ENCODE data around the gene CD93. TPM values are rescaled to one million over a fixed set of nuclear protein-coding genes. Genes with fewer than 3 reads are reported as not detected.

The CD93 gene
- total RNA-seq, 2 donors from 2014 or later = 13.9 to 31.1 TPM

DNA sequence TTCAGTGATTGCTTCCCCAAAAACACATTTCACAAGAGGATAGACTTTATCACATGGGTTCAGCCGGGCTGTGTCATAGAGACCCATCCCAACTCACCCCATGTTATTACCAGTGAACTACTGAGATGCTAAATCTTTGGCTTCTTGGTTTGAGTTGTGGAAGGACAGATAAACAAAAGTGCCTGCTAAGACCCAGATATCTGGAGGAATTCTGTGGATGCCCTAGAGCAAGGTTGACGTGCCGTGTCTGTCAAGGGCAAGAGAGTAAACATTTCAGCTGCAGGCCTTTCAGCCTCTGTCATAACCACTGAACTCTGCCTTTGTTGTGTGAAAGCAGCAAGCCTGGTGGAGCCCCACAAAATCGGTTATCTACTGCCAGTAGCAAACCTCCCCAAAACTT, 25.5 kb downstream of the CD93 start:
- TF ChIP-seq POLR2AphosphoS5 (IDR thresholded peaks at IDR 0.05) (no peak), CTCF (IDR thresholded peaks at IDR 0.05) (no peak), POLR2A (IDR thresholded peaks at IDR 0.05) (no peak)
- DNase-seq (ENCODE audit: low spot score) = no peak
- Histone ChIP-seq H3K27ac (no peak overlapping the region), H3K36me3 (no peaks in the 10 kb centered on the region), H3K4me3 (no peak overlapping the region), H3K9me3 (no peaks in the 10 kb centered on the region), H3K27me3 (replicated peaks; ENCODE audit: insufficient read depth) (no peaks in the 10 kb centered on the region), H3K4me1 (replicated peaks) (no peaks in the 10 kb centered on the region)
- intact Hi-C loops (cut with DNase I) = no loop called here
- WGBS = 72% methylated on average over 4 of the region's 4 CpGs

GRCh38 chr20:23059846-23060245, 26.3 kb downstream of the CD93 start:
- Histone ChIP-seq H3K36me3 (no peaks in the 10 kb centered on the region), H3K27ac (no peak overlapping the region), H3K4me1 (replicated peaks) (no peaks in the 10 kb centered on the region), H3K27me3 (replicated peaks; ENCODE audit: insufficient read depth) (no peaks in the 10 kb centered on the region), H3K9me3 (no peaks in the 10 kb centered on the region), H3K4me3 (no peak overlapping the region)
- DNase-seq (ENCODE audit: low spot score) = peak; percentile 36
- TF ChIP-seq CTCF (IDR thresholded peaks at IDR 0.05) = no peak
- TF ChIP-seq POLR2A (IDR thresholded peaks at IDR 0.05) = no peak
- no peak for TF ChIP-seq POLR2AphosphoS5 (IDR thresholded peaks at IDR 0.05)
- intact Hi-C loops (cut with DNase I) = loop anchor here (10.0 kb wide), 2 partner anchors 285 to 365 kb away; no protein-coding TSS in a partner anchor
- WGBS = 18% methylated on average over 3 of the region's 3 CpGs

- no peaks in the 10 kb centered on the region for H3K4me1 ChIP-seq (replicated peaks)
- H3K4me3 ChIP-seq = no peak overlapping the region
- WGBS = 64% methylated on average over 3 of the region's 3 CpGs
- H3K36me3 ChIP-seq = no peaks in the 10 kb centered on the region
- no peaks in the 10 kb centered on the region for H3K9me3 ChIP-seq
- DNase-seq (ENCODE audit: low spot score) = no peak
- TF ChIP-seq POLR2AphosphoS5 (IDR thresholded peaks at IDR 0.05) (no peak), POLR2A (IDR thresholded peaks at IDR 0.05) (no peak), CTCF (IDR thresholded peaks at IDR 0.05) (no peak)
- H3K27me3 ChIP-seq (replicated peaks; ENCODE audit: insufficient read depth) = no peaks in the 10 kb centered on the region
- no peak overlapping the region for H3K27ac ChIP-seq
- intact Hi-C loops (cut with DNase I) = loop anchor here (10.0 kb wide), 2 partner anchors 286 to 364 kb away; no protein-coding TSS in a partner anchor
Measured at GRCh38 chr20:23059001-23059400, 27.1 kb downstream of the CD93 start.

DNA sequence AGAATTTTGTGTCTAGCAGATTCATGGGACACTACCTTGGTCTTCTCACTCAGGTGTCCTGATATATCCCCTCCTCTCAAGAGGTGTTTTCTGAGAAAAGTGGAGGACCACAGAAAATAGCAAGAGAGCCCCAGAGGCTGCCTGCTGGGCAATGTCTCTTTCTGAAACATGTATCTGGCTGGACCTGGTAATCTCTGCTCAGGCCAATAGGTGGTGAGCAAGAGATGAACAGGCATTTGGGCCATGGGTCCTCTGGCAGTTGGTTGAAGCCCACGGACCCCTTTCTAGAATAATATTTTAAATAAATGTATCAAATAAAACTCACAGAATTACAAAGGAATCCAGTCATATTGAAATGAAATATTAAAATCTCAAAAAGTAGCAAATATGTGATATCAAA, 27.9 kb downstream of the CD93 start:
- TF ChIP-seq POLR2A (IDR thresholded peaks at IDR 0.05) (no peak), POLR2AphosphoS5 (IDR thresholded peaks at IDR 0.05) (no peak), CTCF (IDR thresholded peaks at IDR 0.05) (no peak)
- intact Hi-C loops (cut with DNase I) = loop anchor here (10.0 kb wide), 2 partner anchors 287 to 363 kb away; no protein-coding TSS in a partner anchor
- 72% methylated on average over 1 of the region's 1 CpG for WGBS

GRCh38 chr20:23052904-23053303, 33.2 kb downstream of the CD93 start:
- no peak for DNase-seq (ENCODE audit: low spot score)
- no peaks in the 10 kb centered on the region for H3K4me1 ChIP-seq (replicated peaks)
- TF ChIP-seq POLR2A (IDR thresholded peaks at IDR 0.05) (no peak), POLR2AphosphoS5 (IDR thresholded peaks at IDR 0.05) (no peak), CTCF (IDR thresholded peaks at IDR 0.05) (no peak)
- no peaks in the 10 kb centered on the region for H3K27me3 ChIP-seq (replicated peaks; ENCODE audit: insufficient read depth)
- 95% methylated on average over 5 of the region's 5 CpGs for WGBS
- intact Hi-C loops (cut with DNase I) = loop anchor here (10.0 kb wide), 2 partner anchors 292 to 358 kb away; no protein-coding TSS in a partner anchor
- H3K4me3 ChIP-seq = no peak overlapping the region
- no peaks in the 10 kb centered on the region for H3K9me3 ChIP-seq
- no peak overlapping the region for H3K27ac ChIP-seq
- H3K36me3 ChIP-seq = no peaks in the 10 kb centered on the region

More for the DNA sequence above, 27.9 kb downstream of the CD93 start:
- Histone ChIP-seq H3K27ac (no peak overlapping the region), H3K4me3 (no peak overlapping the region), H3K27me3 (replicated peaks; ENCODE audit: insufficient read depth) (no peaks in the 10 kb centered on the region), H3K36me3 (no peaks in the 10 kb centered on the region), H3K9me3 (no peaks in the 10 kb centered on the region), H3K4me1 (replicated peaks) (no peaks in the 10 kb centered on the region)
- DNase-seq (ENCODE audit: low spot score) = no peak
